ENCODE measurements around the gene UBE2G1. TPM values are rescaled to one million over a fixed set of nuclear protein-coding genes. Genes with fewer than 3 reads are reported as not detected.

UBE2G1 gene
- total and polyA plus RNA-seq, 2 of the 13 experiments (the other 11 are each of a cell fraction or from before 2014, with no cell fraction given) = 27.9 to 42.6 TPM

GRCh38 chr17:4263282-4264215 is 102.9 kb downstream of the UBE2G1 start, which contains the start of gene ANKFY1 (continued):
- peak; percentile 95 for TF ChIP-seq ZMYM4 (CRISPR knock-in tag; IDR thresholded peaks at IDR 0.05)
- TF ChIP-seq ZNF232 (CRISPR knock-in tag; IDR thresholded peaks at IDR 0.05; ENCODE audit: borderline replicate concordance) = no peak
- peak; percentile 78 for TF ChIP-seq TAF1 (CRISPR knock-in tag; IDR thresholded peaks at IDR 0.05)
- TF ChIP-seq ZFP36L1 (CRISPR knock-in tag; IDR thresholded peaks at IDR 0.05) = no peak; the same call in 1 of the 2 replicates
- TF ChIP-seq ERF (CRISPR knock-in tag; IDR thresholded peaks at IDR 0.05) = 0 out of 2 replicates have a peak, but pooled peaks have one; percentile 51
- no peak for TF ChIP-seq STAT5B (CRISPR knock-in tag; IDR thresholded peaks at IDR 0.05)
- 0 out of 2 replicates have a peak, but pooled peaks have one; percentile 29 for TF ChIP-seq MYPOP (CRISPR knock-in tag; IDR thresholded peaks at IDR 0.05)
- no peak; the same call in 1 of the 2 replicates for TF ChIP-seq ZNF225 (CRISPR knock-in tag; IDR thresholded peaks at IDR 0.05)
- TF ChIP-seq BATF2 (CRISPR knock-in tag; IDR thresholded peaks at IDR 0.05) = no peak
- peak; percentile 87 for TF ChIP-seq KAT8 (CRISPR knock-in tag; IDR thresholded peaks at IDR 0.05)
- peak; percentile 52; the same call in 1 of the 2 replicates for TF ChIP-seq ZBTB7B (CRISPR knock-in tag; IDR thresholded peaks at IDR 0.05)
- no peak; the same call in 1 of the 2 replicates for TF ChIP-seq DNMT3B (CRISPR knock-in tag; conservative IDR thresholded peaks at IDR 0.05)
- TF ChIP-seq ZNF572 (CRISPR knock-in tag; IDR thresholded peaks at IDR 0.05) = peak; percentile 38; the same call in 1 of the 2 replicates
- no peak for TF ChIP-seq NR0B2 (CRISPR knock-in tag; IDR thresholded peaks at IDR 0.05)
- TF ChIP-seq FOXO1 (CRISPR knock-in tag; IDR thresholded peaks at IDR 0.05) = 0 out of 2 replicates have a peak, but pooled peaks have one; percentile 34
- 0 out of 2 replicates have a peak, but pooled peaks have one; percentile 63 for TF ChIP-seq ISL2 (CRISPR knock-in tag; IDR thresholded peaks at IDR 0.05)
- TF ChIP-seq FOXK2 (IDR thresholded peaks at IDR 0.05) = no peak
- TF ChIP-seq ZNF180 (CRISPR knock-in tag; IDR thresholded peaks at IDR 0.05; ENCODE audit: borderline replicate concordance, low read depth) = no peak
- TF ChIP-seq HOXD1 (CRISPR knock-in tag; IDR thresholded peaks at IDR 0.05) = peak; percentile 30; the same call in 1 of the 2 replicates
- no peak for TF ChIP-seq ZNF296 (CRISPR knock-in tag; conservative IDR thresholded peaks at IDR 0.05)
- peak; percentile 34; the same call in 1 of the 2 replicates for TF ChIP-seq GATAD2A (CRISPR knock-in tag; IDR thresholded peaks at IDR 0.05)
- TF ChIP-seq ZNF362 (CRISPR knock-in tag; IDR thresholded peaks at IDR 0.05; ENCODE audit: borderline replicate concordance) = peak; percentile 91
- no peak for TF ChIP-seq ZNF747 (CRISPR knock-in tag; IDR thresholded peaks at IDR 0.05; ENCODE audit: borderline replicate concordance)
- TF ChIP-seq SALL1 (CRISPR knock-in tag; IDR thresholded peaks at IDR 0.05) = peak; percentile 55
- no peak for TF ChIP-seq RCOR2 (CRISPR knock-in tag; IDR thresholded peaks at IDR 0.05)
- no peak for TF ChIP-seq TOE1 (CRISPR knock-in tag; IDR thresholded peaks at IDR 0.05)
- peak in 1 of 2 experiments; percentile 67; a peak in 1 of 4 replicates for TF ChIP-seq KLF16 (CRISPR knock-in tag; IDR thresholded peaks at IDR 0.05)
- peak; percentile 40; the same call in 1 of the 2 replicates for TF ChIP-seq SIX4 (CRISPR knock-in tag; IDR thresholded peaks at IDR 0.05)

Data from HepG2 (cell line).